CD14-positive monocyte (primary cell): ENCODE data around the gene SNX2. TPM values are rescaled to one million over a fixed set of nuclear protein-coding genes. Genes with fewer than 3 reads are reported as not detected.

Experiments
- DNase-seq, 3 donors: peaks; one replicate each; pipeline ENCODE4 v3.0.0-alpha.2; 2011 to 2022
- H2AFZ ChIP-seq: 2 replicates; pipeline ENCODE4 v1.6.0; 2012; ENCODE audit warnings: mild to moderate bottlenecking, low read depth, low read length, inconsistent platforms; ENCODE audit not compliant: insufficient read depth, poor library complexity, severe bottlenecking
- H3K27ac ChIP-seq, 2 donors: 1 replicate in 1 of 2; 2 replicates in 1 of 2; pipeline ENCODE4 v1.5.1; 2012 to 2013; ENCODE audit warnings: low read length in 2 of 2, control low read depth in 1 of 2, inconsistent platforms in 1 of 2, low read depth in 1 of 2, mild to moderate bottlenecking in 1 of 2
- H3K27me3 ChIP-seq, 2 donors: one replicate each; pipeline versions ENCODE4 v1.6.0 to v1.6.1; 2011 to 2013; ENCODE audit warnings: low read length in 2 of 2; ENCODE audit not compliant: control insufficient read depth in 2 of 2, insufficient read depth in 2 of 2
- H3K36me3 ChIP-seq, 2 donors: replicated peaks in 1 of 2; 1 replicate in 1 of 2; 2 replicates in 1 of 2; pipeline versions ENCODE4 v1.5.1 to v1.6.1; 2012 to 2013; ENCODE audit warnings: low read length in 2 of 2, control low read depth in 1 of 2, inconsistent platforms in 1 of 2, mild to moderate bottlenecking in 1 of 2; ENCODE audit not compliant: insufficient read depth in 2 of 2, control insufficient read depth in 1 of 2
- H3K4me1 ChIP-seq, 2 donors: 1 replicate in 1 of 2; 2 replicates in 1 of 2; pipeline versions ENCODE4 v1.5.1 to v1.6.1; 2012 to 2013; ENCODE audit warnings: low read length in 2 of 2, control low read depth in 1 of 2, inconsistent platforms in 1 of 2, mild to moderate bottlenecking in 1 of 2, moderate library complexity in 1 of 2; ENCODE audit not compliant: insufficient read depth in 2 of 2, control insufficient read depth in 1 of 2
- H3K4me2 ChIP-seq: replicated peaks from 2 replicates; pipeline ENCODE3; 2012; ENCODE audit warnings: low read length, moderate library complexity, mild to moderate bottlenecking; ENCODE audit not compliant: poor library complexity, severe bottlenecking; ENCODE audit errors: extremely low read depth
- H3K4me3 ChIP-seq, 3 experiments: fragments of 200-600 bp in 1 of 3; sonication (generic) in 1 of 3; replicated peaks in 1 of 3; 1 replicate in 2 of 3; 2 replicates in 1 of 3; pipeline ENCODE4 v1.5.1; 2011 to 2013; ENCODE audit warnings: low read length in 3 of 3, mild to moderate bottlenecking in 3 of 3, control low read depth in 2 of 3, low read depth in 2 of 3, inconsistent platforms in 1 of 3, moderate library complexity in 1 of 3
- H3K79me2 ChIP-seq: 2 replicates; pipeline ENCODE4 v1.6.0; 2012; ENCODE audit warnings: mild to moderate bottlenecking, control low read depth, inconsistent platforms, low read length, moderate library complexity; ENCODE audit not compliant: insufficient read depth
- H3K9ac ChIP-seq: 2 replicates; pipeline ENCODE4 v1.6.0; 2017; ENCODE audit warnings: low read length, mild to moderate bottlenecking; ENCODE audit not compliant: insufficient read depth, poor library complexity, severe bottlenecking
- H3K9me3 ChIP-seq, 2 donors: replicated peaks in 1 of 2; 1 replicate in 1 of 2; 2 replicates in 1 of 2; pipeline versions ENCODE4 v1.5.1 to v1.6.1; 2012 to 2013; ENCODE audit warnings: low read length in 2 of 2, control low read depth in 1 of 2; ENCODE audit not compliant: control insufficient read depth in 1 of 2, insufficient read depth in 1 of 2
- H4K20me1 ChIP-seq: 2 replicates; pipeline ENCODE4 v1.6.0; 2012; ENCODE audit warnings: mild to moderate bottlenecking, low read length, control low read depth, moderate library complexity; ENCODE audit not compliant: insufficient read depth
- H3K27ac Mint-ChIP-seq, 7 donors: one replicate each; pipeline ENCODE4 v1.8.0; 2020; ENCODE audit warnings: mild to moderate bottlenecking in 7 of 7, mixed read lengths in 7 of 7, moderate library complexity in 6 of 7, inconsistent platforms in 2 of 7
- H3K27me3 Mint-ChIP-seq, 3 donors: one replicate each; pipeline ENCODE4 v1.8.0; 2021 to 2022; ENCODE audit warnings: low read depth in 3 of 3, mild to moderate bottlenecking in 3 of 3, mixed read lengths in 3 of 3, moderate library complexity in 3 of 3, inconsistent platforms in 1 of 3
- H3K36me3 Mint-ChIP-seq, 2 donors: one replicate each; pipeline ENCODE4 v1.8.0; 2020; ENCODE audit warnings: mixed read lengths in 2 of 2, inconsistent platforms in 1 of 2, mild to moderate bottlenecking in 1 of 2
- H3K4me1 Mint-ChIP-seq: one replicate; pipeline ENCODE4 v1.8.0; 2020; ENCODE audit warnings: mild to moderate bottlenecking, mixed read lengths
- H3K4me3 Mint-ChIP-seq, 2 donors: one replicate each; pipeline ENCODE4 v1.8.0; 2020; ENCODE audit warnings: mild to moderate bottlenecking in 2 of 2, mixed read lengths in 2 of 2, moderate library complexity in 1 of 2
- H3K9me3 Mint-ChIP-seq, 7 donors: one replicate each; pipeline ENCODE4 v1.8.0; 2020 to 2022; ENCODE audit warnings: mixed read lengths in 7 of 7, mild to moderate bottlenecking in 6 of 7, moderate library complexity in 6 of 7, inconsistent platforms in 2 of 7
- CTCF ChIP-seq: fragments of 200-600 bp; IDR thresholded peaks from one replicate; pipeline ENCODE4 v1.8.0; 2022; ENCODE audit warnings: antibody characterized with exemption, mild to moderate bottlenecking
- WGBS: methylation state at CpG from one replicate; pipeline ENCODE4 v1.1.5; 2013; ENCODE audit warnings: missing lambda C conversion rate; ENCODE audit not compliant: insufficient coverage; 5-methylcytosine and 5-hydroxymethylcytosine counted together
- intact Hi-C, 2 donors: fragments of 100-400 bp; cut with micrococcal nuclease; formaldehyde crosslinking; loops; one replicate each; pipeline versions ENCODE4 v1.15.0 to v1.15.1; 2023
- polyA plus RNA-seq, 3 donors: library from polyadenylated mRNA; depleted of rRNA in 1 of 3; unstranded in 2 of 3; stranded (reverse) in 1 of 3; fragments of 300-500 nt in 2 of 3; fragments of >200 nt in 1 of 3; fragmentation: Illumina TruSeq in 2 of 3; gene quantifications; 1 replicate in 2 of 3; 2 replicates in 1 of 3; pipeline ENCODE4 v1.2.3, GENCODE V29; 2012 to 2021

Gene SNX2
- polyA plus RNA-seq, 3 donors = 84.6 to 264 (median 263) TPM

DNA sequence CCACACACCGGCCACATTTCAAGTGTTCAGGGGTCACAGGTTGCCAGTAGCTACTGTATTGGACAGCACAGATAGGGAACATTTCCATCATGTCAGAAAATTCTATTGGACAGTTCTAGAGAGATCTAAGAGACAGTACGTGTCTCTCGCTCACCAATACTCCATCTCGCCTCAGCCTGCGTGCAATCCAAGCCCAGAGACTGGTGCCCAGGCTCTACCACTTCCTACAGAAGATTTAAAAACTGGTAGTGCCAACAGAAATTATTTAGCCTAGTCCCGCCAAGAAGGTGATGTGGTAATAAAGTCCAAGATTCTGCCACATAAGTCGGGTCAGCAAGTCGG lies 390 bp upstream of the SNX2 start:
- 25% methylated on average over 4 of the region's 8 CpGs for WGBS
- H3K27ac Mint-ChIP-seq = peak overlapping the region; percentile 72 to 99 (median 90)
- H3K9me3 Mint-ChIP-seq = no peaks in the 10 kb centered on the region
- peaks cover 36 to 54% of the 10 kb centered on the region in 2 donors for H3K4me1 ChIP-seq
- H3K4me2 ChIP-seq = peak overlapping the region; percentile 78
- H3K4me3 ChIP-seq = peak overlapping the region; percentile 70 to 98 (median 97)
- H3K36me3 ChIP-seq = no peaks in the 10 kb centered on the region
- H2AFZ ChIP-seq = peak overlapping the region; percentile 83
- intact Hi-C loops = loop anchor here in 1 of 2 donors (10.0 kb wide), 1 partner anchor 70 kb away; no protein-coding TSS in a partner anchor
- peaks cover 44% of the 10 kb centered on the region for H3K4me1 Mint-ChIP-seq
- peaks cover 46% of the 10 kb centered on the region for H3K79me2 ChIP-seq
- peaks cover 0 to 7% of the 10 kb centered on the region in 2 donors for H3K36me3 Mint-ChIP-seq
- TF ChIP-seq CTCF = no peak
- H3K27ac ChIP-seq = peak overlapping the region; percentile 53 to 99
- peak overlapping the region; percentile 86 to 100 for H3K4me3 Mint-ChIP-seq
- DNase-seq = no peak
- H3K27me3 ChIP-seq = no peaks in the 10 kb centered on the region
- peaks cover 38% of the 10 kb centered on the region for H4K20me1 ChIP-seq
- H3K9ac ChIP-seq = no peak overlapping the region
- peaks cover 1 to 5% (median 2%) of the 10 kb centered on the region in 3 donors for H3K27me3 Mint-ChIP-seq
- no peaks in the 10 kb centered on the region for H3K9me3 ChIP-seq

GRCh38 chr5:122775550-122776542 lies 966 bp downstream of the SNX2 start:
- Histone ChIP-seq H3K4me3 (peak overlapping the region; percentile 82 to 98 (median 97)), H3K4me2 (peak overlapping the region; percentile 78), H3K9ac (peak overlapping the region; percentile 99), H3K27me3 (no peaks in the 10 kb centered on the region), H2AFZ (peak overlapping the region; percentile 83), H3K36me3 (no peaks in the 10 kb centered on the region), H3K9me3 (no peaks in the 10 kb centered on the region), H3K4me1 (peaks cover 30 to 43% of the 10 kb centered on the region in 2 donors), H3K79me2 (peaks cover 59% of the 10 kb centered on the region), H4K20me1 (peaks cover 52% of the 10 kb centered on the region), H3K27ac (peak overlapping the region; percentile 98 to 99)
- peak; percentile 61 to 78 (median 63) for DNase-seq
- Mint-ChIP-seq H3K36me3 (peaks cover 2 to 15% of the 10 kb centered on the region in 2 donors), H3K4me1 (peaks cover 51% of the 10 kb centered on the region), H3K27ac (peak overlapping the region; percentile 98 to 100 (median 99)), H3K4me3 (peak overlapping the region; percentile 99 to 100), H3K27me3 (peaks cover 0 to 5% (median 1%) of the 10 kb centered on the region in 3 donors), H3K9me3 (peaks cover 0 to 4% (median 0%) of the 10 kb centered on the region in 7 donors)
- intact Hi-C loops = loop anchor here in 1 of 2 donors (10.0 kb wide), 1 partner anchor 71 kb away; no protein-coding TSS in a partner anchor
- TF ChIP-seq CTCF = no peak
- 0% methylated on average over 4 of the region's 14 CpGs for WGBS
